Upper lobe of left lung (tissue), 6 donors: ENCODE results near the gene CMIP. TPM values are rescaled to one million over a fixed set of nuclear protein-coding genes. Genes with fewer than 3 reads are reported as not detected.
A peak's percentile ranks its signal among the peaks of the same experiment; 100 is the strongest.
"Not testable (repeated sequence)": the region's sequence is repeated elsewhere in the genome, so short reads cannot be mapped to it uniquely, and the experiment has no call there.

Experiments
- ATAC-seq, 2 donors: fragments of 200-7000 bp; cut with Tn5 transposase; one replicate each; pipeline ENCODE4 v1.9.1; 2022; ENCODE audit warnings: mild to moderate bottlenecking in 2 of 2, moderate library complexity in 2 of 2; ENCODE audit not compliant: low FRiP score in 2 of 2
- DNase-seq, 2 donors: peaks; one replicate each; pipeline ENCODE4 v3.0.0-alpha.2; 2019 to 2020
- H3K27ac ChIP-seq, 4 donors: fragments of 200-600 bp; sonication (generic); one replicate each; pipeline ENCODE4 v1.5.1; 2016 to 2019
- H3K27me3 ChIP-seq, 4 donors: fragments of 200-600 bp; sonication (generic); one replicate each; pipeline ENCODE4 v1.5.1; 2017 to 2019
- H3K36me3 ChIP-seq, 4 donors: fragments of 200-600 bp; sonication (generic); one replicate each; pipeline ENCODE4 v1.5.1; 2016 to 2019
- H3K4me1 ChIP-seq, 4 donors: fragments of 200-600 bp; sonication (generic); one replicate each; pipeline ENCODE4 v1.5.1; 2018 to 2019
- H3K4me3 ChIP-seq, 4 donors: fragments of 200-600 bp; sonication (generic); one replicate each; pipeline ENCODE4 v1.5.1; 2017 to 2019; ENCODE audit warnings: mild to moderate bottlenecking in 2 of 4, moderate library complexity in 1 of 4
- H3K9me3 ChIP-seq, 4 donors: fragments of 200-600 bp; sonication (generic); one replicate each; pipeline ENCODE4 v1.5.1; 2018 to 2019
- EP300 ChIP-seq, 4 donors: sonication (generic); formaldehyde crosslinking; IDR thresholded peaks; one replicate each; pipeline ENCODE4 v1.5.1; 2017; ENCODE audit warnings: antibody characterized with exemption in 4 of 4, control low read depth in 2 of 4
- POLR2A ChIP-seq, 4 donors: fragments of 450-650 bp; IDR thresholded peaks; one replicate each; pipeline ENCODE4 v1.5.1; 2016 to 2017; ENCODE audit warnings: antibody characterized with exemption in 4 of 4, mild to moderate bottlenecking in 2 of 4
- POLR2AphosphoS5 ChIP-seq, 2 donors: sonication (generic); formaldehyde crosslinking; IDR thresholded peaks; one replicate each; pipeline ENCODE4 v1.5.1; 2017; ENCODE audit warnings: antibody characterized with exemption in 2 of 2
- WGBS, 2 donors: methylation state at CpG; one replicate each; pipeline ENCODE4 v1.1.5; 2017 to 2018; 5-methylcytosine and 5-hydroxymethylcytosine counted together
- total RNA-seq, 6 donors: library from RNA; depleted of rRNA in 4 of 6; stranded (reverse); fragments of >200 nt in 4 of 6; gene quantifications; one replicate each; pipeline versions ENCODE4 v1.1.0 to v1.2.1, GENCODE V29; 2016 to 2021
- TF ChIP-seq, protein P1 (sequence below), 6 experiments: fragments of 450-650 bp in 4 of 6; fragments of 200-600 bp in 2 of 6; sonication (generic) in 2 of 6; IDR thresholded peaks; one replicate each; pipeline ENCODE4 v1.5.1; 2016 to 2019; ENCODE audit warnings: antibody characterized with exemption in 6 of 6
- donor health status: DM: no; HTN: no; CAD: no; lungs with moderate emphysema.
- donor health status: DM: no; HTN: yes; CAD: no; lungs with severe emphysema.

The CMIP gene
- total RNA-seq, 6 donors from 2014 or later, result 48.3 to 109 (median 67.6) TPM

DNA sequence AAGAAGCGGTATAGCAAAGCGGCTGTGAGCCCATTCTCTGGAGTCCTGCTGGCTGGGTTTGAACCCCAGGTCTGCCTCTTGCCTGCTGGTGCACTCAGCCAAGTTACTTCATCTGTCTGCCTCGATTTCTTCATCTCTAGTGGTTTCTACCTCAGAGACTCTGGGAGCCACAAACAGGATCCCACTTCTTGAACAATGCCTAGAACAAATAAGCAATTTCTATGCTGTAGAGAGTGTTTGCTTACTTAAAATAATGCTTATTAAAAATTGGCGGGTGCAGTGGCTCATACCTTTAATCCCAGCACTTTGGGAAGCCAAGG lies 75.5 kb downstream of the CMIP start:
- Histone ChIP-seq H3K4me1 (peaks cover 21 to 47% (median 34%) of the 10 kb centered on the region in 4 donors), H3K27ac (peak overlapping the region; percentile 10 to 69 (median 54)), H3K4me3 (no peak overlapping the region), H3K36me3 (peaks cover 0 to 4% (median 2%) of the 10 kb centered on the region in 4 donors), H3K27me3 (no peaks in the 10 kb centered on the region), H3K9me3 (no peaks in the 10 kb centered on the region)
- DNase-seq, result no peak
- ATAC-seq, result no peak
- 75 to 82% methylated on average over 4 of the region's 4 CpGs for WGBS, 2 donors
- TF ChIP-seq EP300 (IDR thresholded peaks at IDR 0.05) (no peak), POLR2A (IDR thresholded peaks at IDR 0.05) (no peak), POLR2AphosphoS5 (IDR thresholded peaks at IDR 0.05) (no peak)
- TF ChIP-seq, protein P1, sequence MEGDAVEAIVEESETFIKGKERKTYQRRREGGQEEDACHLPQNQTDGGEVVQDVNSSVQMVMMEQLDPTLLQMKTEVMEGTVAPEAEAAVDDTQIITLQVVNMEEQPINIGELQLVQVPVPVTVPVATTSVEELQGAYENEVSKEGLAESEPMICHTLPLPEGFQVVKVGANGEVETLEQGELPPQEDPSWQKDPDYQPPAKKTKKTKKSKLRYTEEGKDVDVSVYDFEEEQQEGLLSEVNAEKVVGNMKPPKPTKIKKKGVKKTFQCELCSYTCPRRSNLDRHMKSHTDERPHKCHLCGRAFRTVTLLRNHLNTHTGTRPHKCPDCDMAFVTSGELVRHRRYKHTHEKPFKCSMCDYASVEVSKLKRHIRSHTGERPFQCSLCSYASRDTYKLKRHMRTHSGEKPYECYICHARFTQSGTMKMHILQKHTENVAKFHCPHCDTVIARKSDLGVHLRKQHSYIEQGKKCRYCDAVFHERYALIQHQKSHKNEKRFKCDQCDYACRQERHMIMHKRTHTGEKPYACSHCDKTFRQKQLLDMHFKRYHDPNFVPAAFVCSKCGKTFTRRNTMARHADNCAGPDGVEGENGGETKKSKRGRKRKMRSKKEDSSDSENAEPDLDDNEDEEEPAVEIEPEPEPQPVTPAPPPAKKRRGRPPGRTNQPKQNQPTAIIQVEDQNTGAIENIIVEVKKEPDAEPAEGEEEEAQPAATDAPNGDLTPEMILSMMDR (IDR thresholded peaks at IDR 0.05), result no peak

DNA sequence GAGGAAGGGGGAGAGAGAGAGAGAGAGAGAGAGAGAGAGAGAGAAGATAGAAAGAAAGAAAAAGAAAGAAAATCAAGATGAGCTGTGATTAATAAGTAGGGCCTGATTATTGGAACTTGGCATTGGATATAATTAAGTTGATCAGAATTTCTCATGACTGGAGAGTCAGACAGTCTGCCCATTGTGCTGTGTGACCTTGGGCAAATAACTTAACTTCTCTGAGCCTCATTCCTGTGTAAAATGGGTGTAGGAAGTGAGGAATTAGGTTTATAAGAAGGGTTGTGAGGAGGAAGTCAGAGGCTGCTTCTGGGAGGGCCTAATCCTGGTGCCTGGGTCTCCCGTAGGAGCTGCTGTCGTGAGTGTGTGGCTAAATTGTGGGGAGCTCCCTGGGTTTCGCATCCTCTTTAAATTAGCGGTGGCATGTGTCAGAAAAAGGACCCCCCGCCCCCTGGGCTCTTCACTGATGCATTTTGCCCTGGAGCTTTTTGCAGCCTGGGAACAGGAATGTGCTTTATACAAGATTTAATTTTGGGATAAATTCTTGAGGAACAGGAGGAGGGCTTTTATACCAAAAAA lies 76.0 kb downstream of the CMIP start:
- Histone ChIP-seq H3K4me1 (peaks cover 15 to 49% (median 32%) of the 10 kb centered on the region in 4 donors), H3K27ac (peak overlapping the region in 2 of 4 donors; percentile 61 to 69), H3K4me3 (no peak overlapping the region), H3K9me3 (no peaks in the 10 kb centered on the region), H3K36me3 (peaks cover 0 to 4% (median 2%) of the 10 kb centered on the region in 4 donors), H3K27me3 (no peaks in the 10 kb centered on the region)
- ATAC-seq (no peak), DNase-seq (no peak)
- TF ChIP-seq, protein P1 (IDR thresholded peaks at IDR 0.05), result no peak
- TF ChIP-seq POLR2AphosphoS5 (IDR thresholded peaks at IDR 0.05) (no peak), POLR2A (IDR thresholded peaks at IDR 0.05) (no peak), EP300 (IDR thresholded peaks at IDR 0.05) (no peak)
- 68 to 82% methylated on average over 4 to 5 of the region's 5 CpGs for WGBS, 2 donors

DNA sequence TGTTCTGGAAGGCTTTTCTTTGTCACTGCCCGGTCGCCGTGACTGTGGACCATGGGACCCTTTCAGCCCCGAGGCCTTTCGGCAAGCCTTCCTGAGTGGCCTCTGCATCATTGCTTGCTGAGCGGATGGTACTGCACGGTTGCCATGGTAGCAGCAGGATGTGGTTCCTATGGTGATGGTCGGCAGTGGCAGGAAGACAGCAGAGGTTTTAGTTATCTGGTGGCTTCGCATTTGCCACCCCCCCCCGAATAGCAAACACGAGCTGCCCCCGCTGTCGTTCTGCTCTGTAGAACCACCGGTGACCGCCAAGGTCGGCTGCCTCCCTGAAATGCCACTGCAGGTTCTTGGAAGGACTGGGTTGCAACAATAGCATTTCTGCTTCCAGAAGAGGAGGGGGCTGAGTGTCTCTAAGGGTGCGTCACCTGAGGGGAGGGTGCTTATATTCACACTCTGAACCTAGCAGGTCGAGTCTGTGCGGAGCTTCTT lies 76.6 kb downstream of the CMIP start:
- Histone ChIP-seq H3K9me3 (no peaks in the 10 kb centered on the region), H3K36me3 (peaks cover 0 to 4% (median 2%) of the 10 kb centered on the region in 4 donors), H3K27ac (peak overlapping the region in 3 of 4 donors; percentile 27 to 69 (median 63)), H3K27me3 (no peaks in the 10 kb centered on the region), H3K4me3 (no peak overlapping the region), H3K4me1 (peaks cover 18 to 49% (median 35%) of the 10 kb centered on the region in 4 donors)
- DNase-seq (peak in 1 of 2 donors; percentile 62), ATAC-seq (no peak)
- no peak for TF ChIP-seq POLR2A (IDR thresholded peaks at IDR 0.05)
- 64 to 83% methylated on average over 13 to 19 of the region's 19 CpGs for WGBS, 2 donors

DNA sequence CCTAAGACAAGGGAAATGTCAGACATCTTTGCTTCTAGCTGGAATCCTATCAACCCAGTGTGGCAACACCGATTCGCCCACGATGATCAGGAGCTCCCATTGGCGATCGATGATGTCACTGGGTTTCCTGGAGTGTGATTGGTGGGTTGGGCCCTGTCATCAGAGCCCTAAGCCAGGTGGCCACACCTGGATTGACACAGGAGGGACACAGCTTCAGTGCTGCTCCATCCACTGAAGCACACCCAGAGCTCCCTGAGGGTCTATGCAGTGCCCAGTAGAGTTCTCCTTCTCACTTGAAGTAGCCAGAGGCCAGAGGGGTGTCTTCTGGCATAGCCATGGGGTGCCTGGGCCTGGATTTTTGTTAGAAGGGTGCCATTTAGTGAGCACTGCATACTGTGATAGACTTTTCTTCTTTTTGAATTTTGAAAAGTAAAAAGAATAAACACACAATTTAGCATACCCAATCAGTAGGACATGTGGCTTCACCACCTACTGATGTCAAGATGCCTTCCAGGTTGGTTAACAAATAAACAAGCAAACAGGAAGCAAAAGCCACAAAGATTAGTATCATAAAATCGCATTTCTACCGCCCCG lies 77.6 kb downstream of the CMIP start:
- DNase-seq (no peak), ATAC-seq (peak in 1 of 2 donors; percentile 5)
- Histone ChIP-seq H3K27me3 (no peaks in the 10 kb centered on the region), H3K9me3 (no peaks in the 10 kb centered on the region), H3K27ac (peak overlapping the region in 3 of 4 donors; percentile 0 to 63 (median 27)), H3K4me1 (peaks cover 28 to 56% (median 45%) of the 10 kb centered on the region in 4 donors), H3K36me3 (peaks cover 0 to 4% (median 2%) of the 10 kb centered on the region in 4 donors), H3K4me3 (no peak overlapping the region)
- WGBS, 2 donors, result 73 to 74% methylated on average over 8 of the region's 8 CpGs
- TF ChIP-seq EP300 (IDR thresholded peaks at IDR 0.05), result no peak
- TF ChIP-seq POLR2A (IDR thresholded peaks at IDR 0.05), result no peak
- TF ChIP-seq, protein P1 (IDR thresholded peaks at IDR 0.05), result no peak
- TF ChIP-seq POLR2AphosphoS5 (IDR thresholded peaks at IDR 0.05), result no peak

DNA sequence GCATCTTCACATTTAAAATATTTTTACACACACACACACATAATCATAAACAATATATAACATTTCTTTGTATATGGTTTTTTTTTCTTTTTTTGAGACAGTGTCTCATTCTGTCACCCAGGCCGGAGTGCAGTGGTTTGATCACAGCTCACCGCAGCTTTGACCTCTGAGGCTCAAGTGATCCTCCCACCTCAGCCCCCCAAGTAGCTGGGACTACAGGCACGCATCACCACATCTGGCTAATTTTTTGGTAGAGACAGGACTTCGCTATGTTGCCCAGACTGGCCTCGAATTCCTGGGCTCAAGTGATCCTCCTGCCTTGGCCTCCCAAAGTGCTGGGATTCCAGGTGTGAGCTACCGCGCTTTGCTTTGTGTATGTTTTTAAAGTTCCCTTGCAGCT lies 78.2 kb downstream of the CMIP start:
- H3K27me3 ChIP-seq, H3K9me3 ChIP-seq, H3K36me3 ChIP-seq, ATAC-seq, H3K4me3 ChIP-seq, DNase-seq: not testable (repeated sequence)
- Histone ChIP-seq H3K27ac (peak overlapping the region in 1 of 4 donors; percentile 40), H3K4me1 (peaks cover 34 to 59% (median 50%) of the 10 kb centered on the region in 4 donors)
- 95% methylated on average over 7 of the region's 7 CpGs for WGBS, 2 donors
